ENCODE results near the gene OPCML.
"Not testable (repeated sequence)": the region's sequence is repeated elsewhere in the genome, so short reads cannot be mapped to it uniquely, and the experiment has no call there.

Gene OPCML

GRCh38 chr11:132447761-132448160, 1084.5 kb downstream of the OPCML start:
- no peak for DNase-seq

- DNase-seq, result no peak
Measured at GRCh38 chr11:132445859-132446291, 1086.4 kb downstream of the OPCML start.

DNA sequence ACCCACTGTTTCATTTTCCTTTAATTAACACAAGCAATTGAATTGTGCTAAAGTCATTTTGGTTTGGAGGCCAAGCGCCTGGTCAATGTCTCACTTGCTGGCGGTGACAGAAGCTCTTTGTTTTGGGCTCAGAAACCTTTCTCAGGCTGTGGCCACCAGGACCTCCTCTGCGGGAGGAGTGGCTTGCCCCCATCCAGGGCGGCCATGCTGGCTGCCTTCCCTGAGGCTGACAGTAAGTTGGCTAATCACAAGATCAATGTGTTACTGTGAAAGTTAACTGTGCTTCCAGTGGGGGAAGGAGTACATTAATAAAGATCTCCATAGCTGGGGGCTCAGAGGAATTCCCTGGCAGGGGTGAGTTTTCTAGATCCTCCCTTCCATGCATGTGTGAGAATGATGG, 1087.4 kb downstream of the OPCML start:
- DNase-seq, result no peak

DNA sequence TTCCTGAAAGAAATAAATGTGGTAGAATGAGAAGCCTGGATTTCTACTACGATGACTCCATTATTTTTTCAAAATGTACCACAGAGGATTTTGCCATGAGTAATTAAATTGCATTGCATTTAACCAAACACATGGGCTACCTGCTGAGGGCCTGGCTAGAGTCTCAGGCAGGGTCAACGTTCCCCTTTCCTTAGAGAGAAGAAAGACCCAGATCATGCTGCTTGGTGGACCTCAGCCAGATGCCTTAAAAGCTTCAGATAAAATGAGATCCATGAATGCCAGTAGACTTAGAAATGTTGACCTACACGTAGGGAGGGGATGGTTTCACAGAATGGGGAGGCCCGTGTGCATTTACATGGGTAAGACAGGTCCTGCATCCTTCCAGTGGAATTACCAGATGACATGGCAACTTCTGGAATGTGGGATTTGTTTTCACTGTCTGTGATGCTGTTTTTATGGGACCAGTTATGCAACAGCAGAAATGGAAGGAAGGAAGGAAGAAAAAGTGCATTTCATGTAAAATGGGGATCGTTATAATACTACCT, 1092.5 kb downstream of the OPCML start:
- DNase-seq, result peak; percentile 20

GRCh38 chr11:132438418-132438817, 1093.9 kb downstream of the OPCML start:
- DNase-seq, result no peak

DNA sequence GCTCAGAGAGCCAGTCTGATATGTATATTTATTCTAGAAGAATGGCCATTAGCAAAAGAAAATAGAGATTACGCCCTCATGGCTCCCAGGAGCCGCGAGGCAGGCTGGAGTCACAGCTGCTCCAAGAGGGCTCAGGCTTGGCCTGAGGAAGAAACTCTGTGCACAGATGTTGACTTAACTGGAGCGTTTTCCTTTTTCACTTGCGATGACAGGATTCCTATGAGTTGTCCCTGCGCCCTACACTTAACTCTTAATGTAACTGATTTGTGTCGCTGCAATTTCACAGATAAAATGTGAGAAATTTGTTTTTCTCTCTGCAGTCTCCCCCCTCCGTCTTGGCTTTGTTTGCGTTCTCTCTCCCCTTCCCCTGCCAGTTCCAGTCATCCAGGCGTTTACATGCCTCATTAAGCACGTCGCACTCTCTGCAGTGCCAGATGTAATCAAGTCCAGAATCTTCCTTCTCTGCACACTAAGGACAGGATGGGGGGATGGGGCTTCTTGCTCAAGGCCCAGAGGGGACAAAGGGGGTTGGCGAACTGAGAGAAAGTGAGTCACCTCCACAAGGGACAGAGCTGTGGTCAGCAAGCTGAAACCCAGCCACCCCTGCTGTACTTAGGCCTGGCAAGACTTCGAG, 1101.8 kb downstream of the OPCML start:
- DNase-seq, result peak; percentile 13

DNA sequence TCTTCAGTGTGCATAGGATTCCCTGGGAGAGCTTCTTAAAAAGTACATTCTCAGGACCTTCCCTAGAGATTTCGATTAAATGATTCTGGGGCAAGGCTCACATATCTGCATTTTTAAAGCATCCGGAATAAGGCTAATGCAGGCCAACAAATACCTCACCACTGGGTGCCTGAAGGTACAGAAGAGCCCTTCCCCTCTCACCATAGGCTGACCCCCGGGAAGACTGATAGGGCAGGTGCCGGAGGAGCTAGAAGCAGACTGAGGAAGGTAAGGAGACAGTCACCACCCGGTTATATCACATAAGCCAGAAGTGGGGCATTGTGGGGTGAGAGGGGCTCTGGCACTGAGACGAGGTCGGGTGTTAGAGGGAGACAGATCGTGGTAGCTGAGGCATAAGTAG, 1102.6 kb downstream of the OPCML start:
- no peak for DNase-seq

- peak; percentile 57 for DNase-seq
Measured at GRCh38 chr11:132427611-132428010, 1104.7 kb downstream of the OPCML start.

GRCh38 chr11:132424433-132424832, 1107.9 kb downstream of the OPCML start:
- DNase-seq, result no peak

DNA sequence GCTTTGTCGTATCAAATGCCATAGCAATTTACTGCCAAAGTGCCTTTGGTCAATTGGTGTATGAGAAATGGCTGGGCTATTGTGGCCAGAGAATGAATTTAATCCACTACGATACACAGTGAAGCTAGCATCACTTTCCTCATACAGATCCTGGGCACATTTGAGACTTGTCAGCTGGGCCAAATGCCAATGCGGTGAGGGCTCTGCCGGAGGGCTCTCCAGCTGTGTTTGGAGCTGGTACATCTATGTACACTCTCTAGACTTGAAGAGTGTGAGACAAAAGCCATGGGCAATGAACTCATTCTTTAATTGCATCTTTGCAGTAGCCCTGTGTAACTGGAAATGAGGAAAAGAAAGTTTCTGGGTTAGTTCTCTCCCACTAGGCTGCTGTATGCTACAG, 1109.0 kb downstream of the OPCML start:
- no peak for DNase-seq

GRCh38 chr11:132422722-132423121, 1109.6 kb downstream of the OPCML start:
- no peak for DNase-seq

DNA sequence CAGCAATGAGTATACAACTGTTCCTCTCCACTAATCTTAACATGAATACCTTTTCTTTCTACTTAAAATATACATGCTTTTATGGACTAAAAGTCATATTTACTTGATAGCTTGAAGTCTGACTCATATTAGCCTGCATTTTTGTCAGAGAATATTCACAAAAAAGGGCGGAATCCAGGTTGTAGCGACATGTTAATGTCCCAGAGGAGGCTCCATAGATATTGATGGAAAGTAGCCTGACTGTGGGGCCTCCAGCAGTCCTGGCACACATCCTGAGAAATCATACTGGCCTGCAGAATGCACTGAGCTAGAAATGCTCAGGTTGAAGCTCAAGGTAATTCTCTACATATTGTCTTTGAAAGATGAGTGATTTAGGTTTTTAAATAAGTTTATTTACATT, 1110.7 kb downstream of the OPCML start:
- DNase-seq, result no peak

- DNase-seq, result no peak
Measured at GRCh38 chr11:132414451-132414850, 1117.8 kb downstream of the OPCML start.

- DNase-seq, result no peak
Measured at GRCh38 chr11:132410383-132410782, 1121.9 kb downstream of the OPCML start.

DNA sequence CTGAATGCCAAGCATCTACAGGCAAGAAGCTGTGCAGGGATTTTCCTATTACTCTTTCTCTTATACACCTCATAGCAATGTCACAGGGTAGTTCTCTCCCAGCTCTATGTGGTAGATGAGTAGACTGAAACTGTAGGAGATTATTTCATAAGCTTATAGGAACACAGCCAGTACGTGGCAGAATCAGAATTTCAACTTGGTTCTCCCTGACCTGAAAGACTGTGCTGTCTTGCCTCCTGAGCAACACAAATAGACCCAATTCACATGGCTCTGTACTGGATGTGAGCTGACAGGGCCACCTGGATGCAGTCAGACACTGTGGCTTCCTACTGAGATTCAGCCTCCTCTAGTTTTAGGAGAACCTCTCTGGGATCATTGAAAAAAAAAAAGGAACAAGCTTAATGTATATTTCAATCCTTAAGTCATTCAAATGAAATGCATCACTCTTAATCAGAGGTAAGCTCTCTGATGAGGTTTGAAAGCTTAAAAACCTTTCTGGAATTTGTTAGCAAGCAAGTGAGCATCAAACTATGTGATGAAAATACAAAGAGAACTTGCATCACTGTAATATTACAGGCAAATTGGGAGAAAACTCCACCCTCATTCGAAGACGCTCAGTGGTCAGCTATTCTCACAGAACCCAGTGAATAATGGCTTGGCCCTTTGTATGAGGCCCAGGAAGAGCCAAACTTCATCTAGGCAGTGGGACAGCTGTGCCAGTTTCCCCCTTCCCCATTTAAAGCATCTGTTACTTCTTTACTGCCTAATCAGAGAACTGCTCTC, 1122.5 kb downstream of the OPCML start:
- no peak for DNase-seq

GRCh38 chr11:132408877-132409276, 1123.4 kb downstream of the OPCML start:
- DNase-seq, result no peak

GRCh38 chr11:132405728-132406127, 1126.6 kb downstream of the OPCML start:
- DNase-seq, result no peak

DNA sequence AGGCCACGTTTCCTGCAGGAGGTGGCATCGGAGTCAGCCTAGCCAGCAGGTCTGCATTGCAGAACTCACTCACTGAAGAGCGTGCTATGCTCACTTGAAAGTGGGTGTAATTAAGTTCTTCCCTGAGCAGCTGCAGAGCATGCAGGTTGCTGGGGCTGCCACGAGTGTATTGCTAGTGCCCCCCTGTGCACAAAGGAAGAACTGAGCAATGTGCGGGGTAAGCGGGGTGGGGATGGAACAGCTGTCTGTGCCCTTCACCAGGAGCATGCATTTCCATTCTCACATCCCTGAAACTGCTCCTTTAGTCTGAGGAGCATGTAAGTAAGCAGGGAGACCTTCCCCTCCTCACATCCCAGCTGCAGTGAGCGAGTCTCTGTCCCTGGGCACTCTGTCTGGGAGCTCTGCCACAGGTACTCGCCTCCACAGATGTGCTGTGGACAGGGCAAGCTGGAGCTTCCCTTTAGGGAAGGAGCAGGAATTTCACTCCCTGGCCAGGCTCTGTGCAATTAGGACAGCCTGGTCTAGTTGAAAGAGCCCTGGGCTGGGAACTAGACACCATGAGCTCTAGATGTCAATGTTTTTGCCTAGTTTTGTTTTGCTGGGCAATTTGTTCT, 1130.1 kb downstream of the OPCML start:
- DNase-seq, result peak; percentile 28

GRCh38 chr11:132396318-132396717, 1136.0 kb downstream of the OPCML start:
- no peak for DNase-seq

DNA sequence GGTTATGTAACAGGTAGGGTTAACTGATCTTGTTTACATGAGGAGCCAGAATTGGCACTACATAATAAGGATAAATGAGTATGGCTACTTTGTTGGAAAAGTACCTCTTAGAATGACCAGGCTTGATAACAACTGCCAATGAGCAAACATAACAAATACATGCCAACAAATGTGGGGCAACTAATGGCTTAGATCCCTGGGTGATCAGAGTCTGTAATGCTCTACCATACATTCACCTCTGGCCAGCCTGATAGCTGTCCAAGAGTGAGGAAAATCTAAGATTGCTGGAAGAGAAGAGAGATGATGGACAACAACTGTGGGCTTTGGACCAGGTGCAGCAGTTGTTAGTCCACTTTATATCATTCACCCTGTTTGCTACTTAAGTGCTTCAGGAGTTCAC, 1136.9 kb downstream of the OPCML start:
- no peak for DNase-seq

DNA sequence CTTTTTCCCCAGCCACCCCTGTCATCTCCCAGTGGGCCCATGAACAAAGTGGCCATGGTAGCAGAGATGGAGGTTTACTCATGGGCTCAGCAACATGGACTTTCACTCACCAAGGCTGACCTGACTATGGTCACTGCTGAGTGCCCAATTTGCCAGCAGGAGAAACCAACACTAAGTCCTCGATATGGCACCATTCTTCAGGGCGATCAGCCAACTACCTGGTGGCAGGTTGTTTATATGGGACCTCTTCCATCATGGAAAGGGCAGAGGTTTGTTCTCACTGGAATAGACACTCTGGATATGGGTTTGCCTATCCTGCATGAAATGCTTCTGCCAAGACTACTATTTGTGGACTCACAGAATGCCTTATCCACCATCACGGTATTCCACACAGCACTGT, 1152.8 kb downstream of the OPCML start:
- DNase-seq, result no peak

GRCh38 chr11:132373405-132374143, 1158.7 kb downstream of the OPCML start:
- DNase-seq, result no peak

DNA sequence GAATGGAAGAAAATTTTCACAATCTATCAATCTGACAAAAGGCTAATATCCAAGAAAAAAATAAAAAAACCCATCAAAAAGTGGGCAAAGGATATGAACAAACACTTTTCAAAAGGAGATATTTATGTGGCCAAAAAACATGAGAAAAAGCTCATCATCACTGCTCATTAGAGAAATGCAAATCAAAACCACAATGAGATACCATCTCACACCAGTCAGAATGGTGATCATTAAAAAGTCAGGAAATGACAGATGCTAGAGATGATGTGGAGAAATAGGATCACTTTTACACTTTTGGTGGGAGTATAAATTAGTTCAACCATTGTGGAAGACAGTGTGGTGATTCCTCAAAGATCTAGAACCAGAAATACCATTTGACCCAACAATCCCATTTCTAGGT, 1162.2 kb downstream of the OPCML start:
- not testable (repeated sequence) for DNase-seq

Data from EL (cell line).